Right forelimb (tissue), 1 donor: ENCODE data around the gene ABCG1.
"Not testable (repeated sequence)": the region's sequence is repeated elsewhere in the genome, so short reads cannot be mapped to it uniquely, and the experiment has no call there.

Source experiments
- DNase-seq: peaks from one replicate; pipeline ENCODE4 v3.0.0-alpha.2; 2018

Gene ABCG1

GRCh38 chr21:42292563-42293142, 73.7 kb downstream of the ABCG1 start:
- not testable (repeated sequence) for DNase-seq

DNA sequence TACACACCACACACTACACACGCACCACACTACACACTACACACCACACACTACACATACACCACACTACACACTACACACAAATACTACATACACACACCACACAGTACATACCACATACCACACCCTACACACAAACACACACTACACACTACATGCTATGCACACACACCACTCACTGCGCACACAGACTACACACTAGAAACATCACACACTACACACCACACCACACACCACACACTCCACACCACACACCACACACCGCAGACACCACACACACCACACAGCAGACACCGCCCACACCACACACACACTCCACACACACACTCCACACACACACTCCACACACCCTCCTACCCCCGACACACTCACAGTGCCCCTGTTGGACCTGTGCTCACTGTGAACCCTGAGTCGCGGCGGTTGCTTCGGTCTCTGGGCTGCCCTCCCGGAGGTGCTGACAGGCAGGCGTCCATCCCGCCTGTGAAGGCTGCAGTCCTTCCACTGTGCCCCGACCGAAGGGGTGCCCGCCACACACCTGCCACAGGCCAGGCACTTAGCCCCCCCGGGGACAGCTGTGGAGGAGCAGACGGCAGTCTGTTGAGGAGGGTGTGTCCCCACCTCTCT, 74.8 kb downstream of the ABCG1 start:
- DNase-seq, result no peak

DNA sequence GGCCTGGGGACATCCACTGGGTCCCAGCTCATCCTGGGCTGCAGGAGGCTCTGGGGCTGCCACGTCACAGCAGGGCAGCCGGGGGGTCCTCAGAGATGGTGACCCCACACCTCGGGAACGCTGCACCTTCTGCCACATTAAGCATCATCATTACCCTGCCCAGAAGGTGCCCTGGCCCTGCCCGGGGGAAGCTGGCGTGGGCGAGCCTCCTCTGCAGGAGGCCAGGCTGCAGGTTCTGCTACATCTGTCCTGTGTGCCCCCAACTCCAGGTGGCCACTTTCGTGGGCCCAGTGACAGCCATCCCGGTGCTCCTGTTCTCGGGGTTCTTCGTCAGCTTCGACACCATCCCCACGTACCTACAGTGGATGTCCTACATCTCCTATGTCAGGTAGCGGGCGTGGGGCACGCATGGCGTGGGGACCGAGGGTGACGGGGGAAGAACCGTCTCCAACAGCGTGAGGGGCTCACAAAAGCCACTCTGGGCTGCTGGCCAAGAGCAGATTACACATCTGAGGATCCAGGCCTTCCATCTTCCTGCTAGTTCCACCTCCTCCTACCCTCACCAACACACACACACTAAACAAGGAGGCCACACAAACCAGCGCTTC, 75.4 kb downstream of the ABCG1 start:
- DNase-seq, result no peak

- DNase-seq, result no peak
These were observed 76.9 kb downstream of the ABCG1 start for GRCh38 chr21:42295845-42296244.

DNA sequence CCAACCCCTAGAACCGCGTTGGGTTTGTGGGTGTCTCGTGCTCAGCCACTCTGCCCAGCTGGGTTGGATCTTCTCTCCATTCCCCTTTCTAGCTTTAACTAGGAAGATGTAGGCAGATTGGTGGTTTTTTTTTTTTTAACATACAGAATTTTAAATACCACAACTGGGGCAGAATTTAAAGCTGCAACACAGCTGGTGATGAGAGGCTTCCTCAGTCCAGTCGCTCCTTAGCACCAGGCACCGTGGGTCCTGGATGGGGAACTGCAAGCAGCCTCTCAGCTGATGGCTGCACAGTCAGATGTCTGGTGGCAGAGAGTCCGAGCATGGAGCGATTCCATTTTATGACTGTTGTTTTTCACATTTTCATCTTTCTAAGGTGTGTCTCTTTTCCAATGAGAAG, 77.6 kb downstream of the ABCG1 start:
- no peak for DNase-seq

DNA sequence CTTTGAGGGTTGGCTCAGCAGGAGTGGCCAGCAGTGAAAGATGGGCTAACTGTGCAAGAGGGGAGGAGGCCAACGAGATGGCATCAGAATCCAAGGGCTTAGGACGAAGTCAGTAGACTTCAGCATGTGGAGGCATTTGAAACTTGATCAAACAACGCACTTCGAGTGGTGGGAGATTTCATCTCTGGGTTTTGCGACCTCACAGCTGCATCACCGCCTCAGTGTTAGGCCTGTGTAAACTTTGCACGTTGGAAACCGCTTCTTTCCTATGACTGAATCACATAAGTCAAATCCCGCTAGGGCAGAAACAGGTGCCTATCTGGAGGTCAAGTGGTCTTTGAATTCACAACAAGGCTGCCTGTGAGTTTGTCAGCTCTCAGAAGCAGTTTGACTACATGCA, 78.4 kb downstream of the ABCG1 start:
- no peak for DNase-seq

DNA sequence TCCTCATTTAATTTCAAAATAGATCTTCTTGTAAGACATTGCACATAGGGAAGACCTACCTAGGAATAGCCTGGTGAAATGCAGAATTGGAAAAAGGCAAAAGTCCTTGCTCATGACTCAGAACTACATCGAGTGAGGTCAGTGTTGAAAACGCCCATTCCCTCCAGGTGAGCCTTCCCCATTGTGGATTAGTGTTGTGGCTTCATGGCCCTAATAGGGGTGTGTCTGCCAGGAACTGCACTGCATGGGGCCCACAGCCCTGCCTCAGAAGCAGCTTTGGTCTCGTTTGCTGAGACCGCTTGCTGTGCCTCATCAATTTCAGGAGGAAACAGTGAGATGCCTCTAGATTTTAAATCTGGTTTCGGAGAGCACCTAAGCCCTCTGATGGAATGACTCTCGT, 79.3 kb downstream of the ABCG1 start:
- DNase-seq, result no peak

- DNase-seq, result no peak
These were observed 79.7 kb downstream of the ABCG1 start for GRCh38 chr21:42298657-42299056.

DNA sequence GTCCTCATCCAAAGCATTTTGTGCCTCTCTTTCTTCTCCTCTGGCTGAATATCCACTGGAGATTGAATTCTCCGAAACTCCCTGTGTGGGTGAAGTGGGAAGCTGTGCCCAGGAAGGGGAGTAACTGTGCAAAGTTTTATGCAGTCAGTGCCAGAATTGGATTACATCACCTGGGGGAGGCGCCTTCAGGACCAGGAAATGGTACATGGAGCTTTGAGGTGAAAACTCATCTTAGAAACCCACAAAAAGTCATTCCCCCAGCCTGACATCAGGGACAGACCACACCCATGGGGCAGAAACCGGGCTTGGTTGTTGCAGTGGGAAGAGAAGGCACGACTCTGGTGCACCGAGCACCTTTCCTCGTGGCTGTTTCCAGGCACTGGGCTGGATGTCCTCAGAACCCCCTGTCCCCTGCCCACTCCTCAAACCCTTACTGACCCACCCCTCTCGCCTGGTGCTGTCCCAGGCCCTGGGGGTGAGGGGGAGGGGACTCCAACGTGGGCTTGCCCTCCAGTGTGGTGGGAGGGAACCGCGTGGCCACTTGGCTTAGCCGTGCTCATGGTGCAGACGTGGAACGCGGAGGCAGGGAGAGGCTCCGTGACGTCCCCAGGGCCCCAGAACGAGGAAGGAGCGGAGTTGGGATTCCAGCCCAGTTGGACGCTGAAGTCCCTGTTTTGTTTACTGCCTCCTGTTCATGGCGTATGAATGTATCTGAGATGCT, 80.5 kb downstream of the ABCG1 start:
- no peak for DNase-seq

- no peak for DNase-seq
These were observed 81.2 kb downstream of the ABCG1 start for GRCh38 chr21:42300045-42300583.

- no peak for DNase-seq
These were observed 82.0 kb downstream of the ABCG1 start for GRCh38 chr21:42300956-42301355.

- no peak for DNase-seq
These were observed 82.6 kb downstream of the ABCG1 start for GRCh38 chr21:42301371-42302075.

DNA sequence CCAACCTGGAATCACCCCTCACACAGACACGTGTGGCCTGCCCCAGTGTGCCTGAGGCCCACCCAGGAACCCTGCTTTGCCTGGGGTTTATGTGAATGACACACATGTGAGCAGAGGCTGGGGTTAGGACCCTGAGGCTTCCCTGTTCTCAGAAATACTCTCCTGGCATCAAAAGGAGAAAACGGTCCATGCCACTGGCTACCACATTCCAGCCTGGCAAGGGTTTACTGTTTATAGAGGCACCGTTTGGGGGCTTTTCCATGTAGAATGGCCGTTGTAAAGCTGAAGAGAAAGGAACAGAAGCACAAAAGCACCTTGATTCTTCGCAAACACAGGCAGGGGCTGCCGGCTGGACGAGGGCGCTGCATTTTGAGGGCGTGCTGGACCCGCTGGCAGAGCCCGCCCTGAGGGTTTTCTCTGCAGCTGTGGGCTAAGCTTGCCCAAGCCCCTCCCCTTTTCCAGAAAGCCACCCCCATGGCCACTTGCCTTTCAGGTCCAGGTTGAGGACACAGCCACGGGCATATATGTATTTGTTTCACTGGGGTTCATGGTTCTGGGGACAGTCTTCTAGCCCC, 83.2 kb downstream of the ABCG1 start:
- no peak for DNase-seq

DNA sequence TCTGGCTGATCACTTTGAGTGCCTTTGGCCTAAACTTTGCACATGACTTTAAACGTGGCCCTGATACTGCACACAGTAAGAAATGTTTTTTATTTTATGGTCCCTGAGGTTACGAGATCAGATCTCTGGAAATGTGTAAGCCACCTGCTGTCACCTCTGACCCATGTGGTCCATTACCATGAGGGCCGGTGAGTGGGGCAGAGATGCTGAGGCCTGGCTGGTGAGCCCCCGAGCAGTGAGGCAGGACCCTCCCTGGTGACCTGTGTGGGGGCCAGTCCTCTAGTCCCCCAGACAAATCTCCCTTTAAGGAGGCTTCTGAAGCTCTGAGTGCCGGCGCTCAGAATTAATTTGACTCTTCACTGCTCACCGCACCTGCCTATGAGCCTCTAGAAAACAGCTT, 83.9 kb downstream of the ABCG1 start:
- DNase-seq, result no peak

DNA sequence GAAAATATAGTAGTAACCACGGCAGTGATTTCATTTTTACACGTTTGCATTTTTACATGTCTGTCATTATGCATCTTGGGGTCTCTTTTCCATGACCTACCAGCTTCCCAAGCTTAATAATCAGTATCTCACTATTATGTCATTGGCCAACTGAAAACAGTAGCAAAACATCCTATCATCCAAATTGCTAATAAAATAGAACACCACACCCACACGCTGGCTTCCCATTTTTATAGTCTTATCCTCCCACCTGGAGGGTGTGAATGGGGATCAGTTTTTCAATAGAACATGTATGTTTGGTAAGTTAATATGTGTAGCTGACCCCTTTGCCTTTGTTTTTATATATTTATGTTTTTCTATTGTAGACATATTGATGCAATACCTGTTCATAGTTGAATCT, 84.5 kb downstream of the ABCG1 start:
- no peak for DNase-seq

DNA sequence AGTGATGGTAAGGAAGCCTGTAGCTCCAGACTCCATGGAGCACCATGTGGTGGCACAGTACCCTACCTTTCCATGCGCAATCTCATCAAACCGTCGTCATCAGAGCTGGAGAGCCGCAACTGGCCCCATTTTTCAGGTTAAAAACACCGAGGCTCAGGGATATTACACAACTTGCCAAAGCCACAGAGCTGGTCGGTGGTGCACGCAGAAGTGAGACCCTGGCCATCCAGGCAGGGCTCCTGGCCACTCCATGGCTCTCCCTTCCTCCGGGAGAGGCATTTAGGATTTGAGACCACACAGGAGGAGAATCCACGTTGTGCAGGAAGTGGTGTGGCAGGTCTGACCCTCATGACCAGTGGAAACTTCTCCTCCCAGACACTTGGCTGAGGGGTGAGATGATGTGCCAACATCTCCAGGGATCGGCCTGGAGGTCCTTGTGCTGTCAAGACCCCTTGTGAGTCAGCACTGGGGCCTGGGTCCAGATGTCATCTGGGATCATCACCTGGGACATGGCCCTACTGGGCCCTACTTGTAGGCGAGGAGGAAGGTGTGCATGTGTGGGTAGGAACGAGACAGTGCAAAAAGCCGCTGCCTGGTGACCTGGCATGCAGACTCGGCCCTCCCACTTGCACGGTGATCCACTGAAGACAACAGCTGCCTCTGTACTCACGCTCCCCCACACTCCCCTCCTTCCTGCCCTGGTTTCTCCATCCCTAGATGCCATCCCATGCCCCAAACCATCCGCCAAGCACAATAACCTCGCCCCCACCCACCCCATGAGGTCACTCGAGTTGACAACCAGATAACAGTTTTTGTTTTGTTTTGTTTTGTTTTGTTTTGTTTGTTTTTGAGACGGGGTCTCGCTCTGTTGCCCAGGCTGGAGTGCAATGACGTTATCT, 85.9 kb downstream of the ABCG1 start:
- DNase-seq, result peak; percentile 26

GRCh38 chr21:42305707-42306147, 86.8 kb downstream of the ABCG1 start:
- DNase-seq, result no peak

DNA sequence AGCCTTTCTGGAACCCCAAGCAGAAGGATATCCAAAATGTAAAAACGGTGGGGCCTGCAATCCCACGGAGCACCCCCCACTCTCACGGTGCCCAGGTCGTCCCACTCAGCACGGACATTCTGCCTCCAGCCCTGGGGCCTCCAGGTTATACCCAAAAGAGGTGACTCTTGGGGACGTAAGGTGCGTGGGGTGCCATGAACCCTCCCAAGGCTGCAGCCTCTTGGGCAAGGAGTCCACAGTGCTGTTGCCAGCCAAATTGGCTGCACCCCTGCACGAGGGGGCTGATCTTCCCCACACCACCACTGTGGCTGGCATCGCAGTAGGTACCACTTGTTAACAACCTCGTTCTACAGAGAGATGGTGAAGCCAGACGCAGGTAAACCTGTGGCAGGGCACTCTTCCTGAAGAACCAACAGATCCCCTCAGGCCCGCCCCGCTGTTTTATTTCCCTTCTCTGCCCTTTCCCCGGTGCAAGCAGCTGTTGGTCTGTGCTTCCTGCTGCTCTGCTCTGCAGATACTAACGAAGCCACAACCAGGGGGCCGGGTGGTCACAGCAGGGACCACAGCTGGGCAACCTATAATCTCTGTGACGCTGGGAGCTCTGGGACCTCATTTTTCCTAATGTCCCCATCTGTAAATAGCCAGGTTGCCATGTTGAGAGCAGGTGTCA, 87.6 kb downstream of the ABCG1 start:
- DNase-seq, result peak; percentile 31

DNA sequence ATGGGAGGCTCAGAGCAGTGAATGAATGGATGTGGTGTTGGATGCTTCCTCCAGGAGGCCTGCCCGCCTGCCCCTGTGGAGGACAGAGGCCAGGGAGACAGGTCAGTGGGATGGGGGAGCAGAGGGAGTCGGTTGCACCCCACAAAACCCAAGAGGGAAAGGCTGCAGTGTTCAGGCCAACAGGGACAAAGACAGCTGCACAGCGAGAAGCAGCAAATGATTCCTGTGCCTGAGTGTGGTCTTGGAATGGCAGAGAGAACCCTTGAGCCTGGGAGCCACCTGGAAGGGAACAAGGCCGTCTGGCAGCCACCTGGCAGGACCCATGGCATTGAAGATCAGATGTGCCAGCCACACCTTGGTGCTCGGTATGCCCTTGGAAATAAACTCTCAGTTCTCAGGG, 88.2 kb downstream of the ABCG1 start:
- peak; percentile 11 for DNase-seq

GRCh38 chr21:42308161-42308913, 89.4 kb downstream of the ABCG1 start:
- DNase-seq, result peak; percentile 40
